Measurements from ENCODE around the gene RETREG3. TPM values are rescaled to one million over a fixed set of nuclear protein-coding genes. Genes with fewer than 3 reads are reported as not detected.

Gene RETREG3
- total and polyA plus RNA-seq, 9 of the 15 experiments (the other 6 are each of a cell fraction or from before 2014, with no cell fraction given) = 4.1 to 39.0 (median 16.9) TPM

DNA sequence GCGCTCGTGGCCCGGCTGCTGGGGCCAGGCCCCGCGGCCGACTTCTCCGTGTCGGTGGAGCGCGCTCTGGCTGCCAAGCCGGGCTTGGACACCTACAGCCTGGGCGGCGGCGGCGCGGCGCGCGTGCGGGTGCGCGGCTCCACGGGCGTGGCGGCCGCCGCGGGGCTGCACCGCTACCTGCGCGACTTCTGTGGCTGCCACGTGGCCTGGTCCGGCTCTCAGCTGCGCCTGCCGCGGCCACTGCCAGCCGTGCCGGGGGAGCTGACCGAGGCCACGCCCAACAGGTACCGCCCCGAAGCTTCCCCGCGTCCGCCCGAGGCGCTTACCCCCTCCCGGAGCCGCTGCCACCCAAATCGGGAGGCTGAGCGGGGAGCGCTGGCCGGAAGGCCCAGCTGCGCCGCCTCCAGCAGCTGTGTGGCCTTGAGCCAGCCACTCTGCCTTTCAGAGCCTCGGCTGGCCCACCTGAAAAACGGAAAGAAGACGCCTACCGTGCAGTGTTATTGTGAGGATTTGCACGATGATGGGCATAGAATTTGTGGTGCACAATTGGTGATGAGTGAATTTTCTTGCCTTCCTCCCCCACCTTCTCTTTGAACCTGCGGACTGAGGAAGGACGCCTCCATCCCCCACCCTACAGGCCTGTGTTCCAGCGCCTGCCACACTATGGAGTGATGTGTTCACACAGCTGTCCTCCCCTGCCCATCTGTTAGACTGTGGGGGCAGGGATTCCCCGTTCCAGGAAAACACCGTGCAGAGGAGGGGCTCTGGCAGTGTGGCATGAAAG, 72.6 kb downstream of the RETREG3 start (continued):
- TF ChIP-seq, protein P1, sequence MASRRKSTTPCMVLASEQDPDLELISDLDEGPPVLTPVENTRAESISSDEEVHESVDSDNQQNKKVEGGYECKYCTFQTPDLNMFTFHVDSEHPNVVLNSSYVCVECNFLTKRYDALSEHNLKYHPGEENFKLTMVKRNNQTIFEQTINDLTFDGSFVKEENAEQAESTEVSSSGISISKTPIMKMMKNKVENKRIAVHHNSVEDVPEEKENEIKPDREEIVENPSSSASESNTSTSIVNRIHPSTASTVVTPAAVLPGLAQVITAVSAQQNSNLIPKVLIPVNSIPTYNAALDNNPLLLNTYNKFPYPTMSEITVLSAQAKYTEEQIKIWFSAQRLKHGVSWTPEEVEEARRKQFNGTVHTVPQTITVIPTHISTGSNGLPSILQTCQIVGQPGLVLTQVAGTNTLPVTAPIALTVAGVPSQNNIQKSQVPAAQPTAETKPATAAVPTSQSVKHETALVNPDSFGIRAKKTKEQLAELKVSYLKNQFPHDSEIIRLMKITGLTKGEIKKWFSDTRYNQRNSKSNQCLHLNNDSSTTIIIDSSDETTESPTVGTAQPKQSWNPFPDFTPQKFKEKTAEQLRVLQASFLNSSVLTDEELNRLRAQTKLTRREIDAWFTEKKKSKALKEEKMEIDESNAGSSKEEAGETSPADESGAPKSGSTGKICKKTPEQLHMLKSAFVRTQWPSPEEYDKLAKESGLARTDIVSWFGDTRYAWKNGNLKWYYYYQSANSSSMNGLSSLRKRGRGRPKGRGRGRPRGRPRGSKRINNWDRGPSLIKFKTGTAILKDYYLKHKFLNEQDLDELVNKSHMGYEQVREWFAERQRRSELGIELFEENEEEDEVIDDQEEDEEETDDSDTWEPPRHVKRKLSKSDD (conservative IDR thresholded peaks at IDR 0.05; ENCODE audit: low read length) = no peak
- TF ChIP-seq KDM5B (IDR thresholded peaks at IDR 0.05; ENCODE audit: insufficient replicate concordance, low read depth, low read length) (peak; percentile 21), HNRNPH1 (optimal IDR thresholded peaks at IDR 0.05; ENCODE audit: low read depth, low read length) (no peak), TFAM (CRISPR knock-in tag; conservative IDR thresholded peaks at IDR 0.05) (no peak), ZNF445 (CRISPR knock-in tag; IDR thresholded peaks at IDR 0.05; ENCODE audit: low read depth) (no peak), NCOA2 (IDR thresholded peaks at IDR 0.05; ENCODE audit: partially characterized antibody in 2 of 2) (no peak), ZBTB8A (IDR thresholded peaks at IDR 0.05; ENCODE audit: partially characterized antibody) (no peak), ELF2 (CRISPR knock-in tag; IDR thresholded peaks at IDR 0.05) (no peak), PRMT5 (CRISPR knock-in tag; IDR thresholded peaks at IDR 0.05) (no peak), ZBTB1 (CRISPR knock-in tag; IDR thresholded peaks at IDR 0.05; ENCODE audit: borderline replicate concordance, low read depth) (no peak), ZNF3 (CRISPR knock-in tag; IDR thresholded peaks at IDR 0.05) (no peak), SMARCC2 (IDR thresholded peaks at IDR 0.05; ENCODE audit: low read depth) (no peak), PYGO2 (tag; IDR thresholded peaks at IDR 0.05) (no peak), NR4A1 (CRISPR knock-in tag; IDR thresholded peaks at IDR 0.05) (no peak), NR4A1 (tag; IDR thresholded peaks at IDR 0.05) (no peak), GTF2E2 (tag; IDR thresholded peaks at IDR 0.05) (0 out of 2 replicates have a peak, but pooled peaks have one; percentile 48), POLR2AphosphoS2 (IDR thresholded peaks at IDR 0.05; ENCODE audit: low read length) (no peak), YBX1 (IDR thresholded peaks at IDR 0.05) (no peak), ZKSCAN1 (IDR thresholded peaks at IDR 0.05; ENCODE audit: low read depth, low read length) (no peak)
- TF ChIP-seq, protein P2, sequence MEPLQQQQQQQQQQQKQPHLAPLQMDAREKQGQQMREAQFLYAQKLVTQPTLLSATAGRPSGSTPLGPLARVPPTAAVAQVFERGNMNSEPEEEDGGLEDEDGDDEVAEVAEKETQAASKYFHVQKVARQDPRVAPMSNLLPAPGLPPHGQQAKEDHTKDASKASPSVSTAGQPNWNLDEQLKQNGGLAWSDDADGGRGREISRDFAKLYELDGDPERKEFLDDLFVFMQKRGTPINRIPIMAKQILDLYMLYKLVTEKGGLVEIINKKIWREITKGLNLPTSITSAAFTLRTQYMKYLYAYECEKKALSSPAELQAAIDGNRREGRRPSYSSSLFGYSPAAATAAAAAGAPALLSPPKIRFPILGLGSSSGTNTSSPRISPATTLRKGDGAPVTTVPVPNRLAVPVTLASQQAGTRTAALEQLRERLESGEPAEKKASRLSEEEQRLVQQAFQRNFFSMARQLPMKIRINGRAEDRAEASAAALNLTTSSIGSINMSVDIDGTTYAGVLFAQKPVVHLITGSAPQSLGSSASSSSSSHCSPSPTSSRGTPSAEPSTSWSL (CRISPR knock-in tag; IDR thresholded peaks at IDR 0.05; ENCODE audit: borderline replicate concordance) = no peak
- TF ChIP-seq, protein P3, sequence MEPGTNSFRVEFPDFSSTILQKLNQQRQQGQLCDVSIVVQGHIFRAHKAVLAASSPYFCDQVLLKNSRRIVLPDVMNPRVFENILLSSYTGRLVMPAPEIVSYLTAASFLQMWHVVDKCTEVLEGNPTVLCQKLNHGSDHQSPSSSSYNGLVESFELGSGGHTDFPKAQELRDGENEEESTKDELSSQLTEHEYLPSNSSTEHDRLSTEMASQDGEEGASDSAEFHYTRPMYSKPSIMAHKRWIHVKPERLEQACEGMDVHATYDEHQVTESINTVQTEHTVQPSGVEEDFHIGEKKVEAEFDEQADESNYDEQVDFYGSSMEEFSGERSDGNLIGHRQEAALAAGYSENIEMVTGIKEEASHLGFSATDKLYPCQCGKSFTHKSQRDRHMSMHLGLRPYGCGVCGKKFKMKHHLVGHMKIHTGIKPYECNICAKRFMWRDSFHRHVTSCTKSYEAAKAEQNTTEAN (CRISPR knock-in tag; IDR thresholded peaks at IDR 0.05) = no peak
- TF ChIP-seq, protein P4, sequence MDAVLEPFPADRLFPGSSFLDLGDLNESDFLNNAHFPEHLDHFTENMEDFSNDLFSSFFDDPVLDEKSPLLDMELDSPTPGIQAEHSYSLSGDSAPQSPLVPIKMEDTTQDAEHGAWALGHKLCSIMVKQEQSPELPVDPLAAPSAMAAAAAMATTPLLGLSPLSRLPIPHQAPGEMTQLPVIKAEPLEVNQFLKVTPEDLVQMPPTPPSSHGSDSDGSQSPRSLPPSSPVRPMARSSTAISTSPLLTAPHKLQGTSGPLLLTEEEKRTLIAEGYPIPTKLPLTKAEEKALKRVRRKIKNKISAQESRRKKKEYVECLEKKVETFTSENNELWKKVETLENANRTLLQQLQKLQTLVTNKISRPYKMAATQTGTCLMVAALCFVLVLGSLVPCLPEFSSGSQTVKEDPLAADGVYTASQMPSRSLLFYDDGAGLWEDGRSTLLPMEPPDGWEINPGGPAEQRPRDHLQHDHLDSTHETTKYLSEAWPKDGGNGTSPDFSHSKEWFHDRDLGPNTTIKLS (IDR thresholded peaks at IDR 0.05; ENCODE audit: borderline replicate concordance, low read depth) = peak; percentile 94
